HepG2 (cell line): ENCODE results near the gene SLC6A7. TPM values are rescaled to one million over a fixed set of nuclear protein-coding genes. Genes with fewer than 3 reads are reported as not detected.

Experiments used
- IRF1 ChIP-seq: sonication (generic); formaldehyde crosslinking; IDR thresholded peaks from 2 replicates; pipeline ENCODE4 v1.4.0; 2020; ENCODE audit warnings: low read depth, mild to moderate bottlenecking, missing genetic modification reagents
- ISX ChIP-seq: sonication (generic); formaldehyde crosslinking; conservative IDR thresholded peaks from 2 replicates; pipeline ENCODE4 v1.5.0; 2020; ENCODE audit warnings: missing genetic modification reagents
- NFE2L1 ChIP-seq: sonication (generic); formaldehyde crosslinking; IDR thresholded peaks from 2 replicates; pipeline ENCODE4 v1.4.0; 2020; ENCODE audit warnings: missing genetic modification reagents, mild to moderate bottlenecking, borderline replicate concordance
- SKI ChIP-seq: fragments of 450-650 bp; IDR thresholded peaks from one replicate; pipeline ENCODE4 v1.6.1; 2018; ENCODE audit warnings: mild to moderate bottlenecking; ENCODE audit not compliant: partially characterized antibody
- SNAPC4 ChIP-seq: sonication (generic); formaldehyde crosslinking; IDR thresholded peaks from 2 replicates; pipeline ENCODE4 v1.4.0; 2020; ENCODE audit warnings: mild to moderate bottlenecking, missing genetic modification reagents
- ZNF362 ChIP-seq: sonication (generic); formaldehyde crosslinking; IDR thresholded peaks from 2 replicates; pipeline ENCODE4 v1.4.0; 2020; ENCODE audit warnings: missing genetic modification reagents, mild to moderate bottlenecking, borderline replicate concordance
- ZNF724P ChIP-seq: sonication (generic); formaldehyde crosslinking; IDR thresholded peaks from 2 replicates; pipeline ENCODE4 v1.8.0; 2022; ENCODE audit warnings: missing genetic modification reagents, borderline replicate concordance
- polyA plus RNA-seq, 8 experiments: library from polyadenylated mRNA; depleted of rRNA in 3 of 8; stranded (reverse) in 7 of 8; unstranded in 1 of 8; fragments of >200 nt; fragmentation: Illumina TruSeq in 4 of 8; extraction: Trizol in 4 of 8; gene quantifications; 2 replicates each; pipeline versions ENCODE4 v1.2.1 to v1.2.3, GENCODE V29; 2011 to 2016; ENCODE audit warnings: low read depth in 4 of 8, missing spikeins in 1 of 8, mixed read lengths in 1 of 8; ENCODE audit not compliant: insufficient read depth in 1 of 8
- total RNA-seq, 5 experiments: library from RNA; depleted of rRNA; stranded (reverse); fragments of >200 nt; fragmentation: Illumina TruSeq; extraction: Trizol; gene quantifications; 2 replicates each; pipeline ENCODE4 v1.2.3, GENCODE V29; 2016; ENCODE audit warnings: low read depth in 1 of 5
- TF ChIP-seq, protein P1 (sequence below): sonication (generic); formaldehyde crosslinking; conservative IDR thresholded peaks from 2 replicates; pipeline ENCODE4 v1.4.0; 2020; ENCODE audit warnings: missing genetic modification reagents
- TF ChIP-seq, protein P2 (sequence below): sonication (generic); formaldehyde crosslinking; IDR thresholded peaks from 2 replicates; pipeline ENCODE4 v1.5.1; 2020; ENCODE audit warnings: mild to moderate bottlenecking, missing genetic modification reagents

Gene SLC6A7
- total and polyA plus RNA-seq, 2 of the 13 experiments (the other 11 are each of a cell fraction or from before 2014, with no cell fraction given): not detected

DNA sequence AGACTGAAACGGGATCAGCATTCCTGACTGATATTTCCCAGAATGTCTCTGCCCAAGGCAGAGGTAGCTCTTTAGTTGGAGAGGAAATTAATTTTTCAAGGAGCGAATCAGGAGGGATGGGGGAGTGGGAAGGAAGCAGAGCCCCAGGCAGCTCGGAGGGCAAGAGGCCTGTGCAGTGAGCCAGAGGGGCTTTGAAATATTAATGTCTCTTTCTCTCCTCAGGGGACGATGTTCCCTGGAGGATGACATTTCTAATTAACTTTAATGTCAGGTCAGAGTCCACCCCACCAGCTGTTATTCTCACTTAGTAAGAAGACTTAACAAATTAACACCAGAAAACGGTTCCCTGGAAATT, 45.6 kb downstream of the SLC6A7 start (continued):
- TF ChIP-seq, protein P1, sequence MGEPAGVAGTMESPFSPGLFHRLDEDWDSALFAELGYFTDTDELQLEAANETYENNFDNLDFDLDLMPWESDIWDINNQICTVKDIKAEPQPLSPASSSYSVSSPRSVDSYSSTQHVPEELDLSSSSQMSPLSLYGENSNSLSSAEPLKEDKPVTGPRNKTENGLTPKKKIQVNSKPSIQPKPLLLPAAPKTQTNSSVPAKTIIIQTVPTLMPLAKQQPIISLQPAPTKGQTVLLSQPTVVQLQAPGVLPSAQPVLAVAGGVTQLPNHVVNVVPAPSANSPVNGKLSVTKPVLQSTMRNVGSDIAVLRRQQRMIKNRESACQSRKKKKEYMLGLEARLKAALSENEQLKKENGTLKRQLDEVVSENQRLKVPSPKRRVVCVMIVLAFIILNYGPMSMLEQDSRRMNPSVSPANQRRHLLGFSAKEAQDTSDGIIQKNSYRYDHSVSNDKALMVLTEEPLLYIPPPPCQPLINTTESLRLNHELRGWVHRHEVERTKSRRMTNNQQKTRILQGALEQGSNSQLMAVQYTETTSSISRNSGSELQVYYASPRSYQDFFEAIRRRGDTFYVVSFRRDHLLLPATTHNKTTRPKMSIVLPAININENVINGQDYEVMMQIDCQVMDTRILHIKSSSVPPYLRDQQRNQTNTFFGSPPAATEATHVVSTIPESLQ (CRISPR knock-in tag): no peak
- TF ChIP-seq, protein P2, sequence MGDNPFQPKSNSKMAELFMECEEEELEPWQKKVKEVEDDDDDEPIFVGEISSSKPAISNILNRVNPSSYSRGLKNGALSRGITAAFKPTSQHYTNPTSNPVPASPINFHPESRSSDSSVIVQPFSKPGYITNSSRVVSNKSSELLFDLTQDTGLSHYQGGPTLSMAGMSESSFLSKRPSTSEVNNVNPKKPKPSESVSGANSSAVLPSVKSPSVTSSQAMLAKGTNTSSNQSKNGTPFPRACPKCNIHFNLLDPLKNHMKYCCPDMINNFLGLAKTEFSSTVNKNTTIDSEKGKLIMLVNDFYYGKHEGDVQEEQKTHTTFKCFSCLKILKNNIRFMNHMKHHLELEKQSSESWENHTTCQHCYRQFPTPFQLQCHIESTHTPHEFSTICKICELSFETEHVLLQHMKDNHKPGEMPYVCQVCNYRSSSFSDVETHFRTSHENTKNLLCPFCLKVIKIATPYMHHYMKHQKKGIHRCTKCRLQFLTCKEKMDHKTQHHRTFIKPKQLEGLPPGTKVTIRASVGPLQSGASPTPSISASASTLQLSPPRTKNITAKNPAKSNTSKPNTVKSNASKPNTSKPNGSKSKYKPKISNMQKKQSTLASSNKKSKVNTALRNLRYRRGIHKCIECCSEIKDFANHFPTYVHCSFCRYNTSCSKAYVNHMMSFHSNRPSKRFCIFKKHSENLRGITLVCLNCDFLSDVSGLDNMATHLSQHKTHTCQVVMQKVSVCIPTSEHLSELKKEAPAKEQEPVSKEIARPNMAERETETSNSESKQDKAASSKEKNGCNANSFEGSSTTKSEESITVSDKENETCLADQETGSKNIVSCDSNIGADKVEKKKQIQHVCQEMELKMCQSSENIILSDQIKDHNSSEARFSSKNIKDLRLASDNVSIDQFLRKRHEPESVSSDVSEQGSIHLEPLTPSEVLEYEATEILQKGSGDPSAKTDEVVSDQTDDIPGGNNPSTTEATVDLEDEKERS (CRISPR knock-in tag): no peak
- no peak for TF ChIP-seq ISX (CRISPR knock-in tag)
- TF ChIP-seq NFE2L1 (CRISPR knock-in tag): no peak
- TF ChIP-seq ZNF724P (CRISPR knock-in tag): no peak
- TF ChIP-seq ZNF362 (CRISPR knock-in tag): no peak
- TF ChIP-seq SKI: no peak
- TF ChIP-seq IRF1 (CRISPR knock-in tag): no peak
- TF ChIP-seq SNAPC4: no peak
